Osteoblast (primary cell): ENCODE measurements around the gene KRIT1. TPM values are rescaled to one million over a fixed set of nuclear protein-coding genes. Genes with fewer than 3 reads are reported as not detected.

Experiments
- DNase-seq: peaks from one replicate; pipeline ENCODE4 v3.0.0; 2011; ENCODE audit warnings: low spot score, mixed read lengths; ENCODE audit not compliant: insufficient read length; ENCODE audit errors: missing footprints
- H2AFZ ChIP-seq: 2 replicates; pipeline ENCODE4 v1.6.0; 2011; ENCODE audit warnings: mild to moderate bottlenecking, low read length
- H3K27ac ChIP-seq: 2 replicates; pipeline ENCODE4 v1.5.1; 2011; ENCODE audit warnings: mild to moderate bottlenecking, low read depth, low read length, moderate library complexity
- H3K27me3 ChIP-seq: 2 replicates; pipeline ENCODE4 v1.6.0; 2012; ENCODE audit warnings: mild to moderate bottlenecking, control low read depth, inconsistent platforms, low read length, moderate library complexity; ENCODE audit not compliant: insufficient read depth
- H3K36me3 ChIP-seq: 2 replicates; pipeline ENCODE4 v1.5.1; 2011; ENCODE audit warnings: mild to moderate bottlenecking, low read length, control low read depth, moderate library complexity; ENCODE audit not compliant: insufficient read depth
- H3K4me1 ChIP-seq: 2 replicates; pipeline ENCODE4 v1.5.1; 2011; ENCODE audit warnings: mild to moderate bottlenecking, low read length, control low read depth, moderate library complexity; ENCODE audit not compliant: insufficient read depth
- H3K4me2 ChIP-seq: 2 replicates; pipeline ENCODE4 v1.6.0; 2011; ENCODE audit warnings: mild to moderate bottlenecking, low read length; ENCODE audit not compliant: insufficient read depth
- H3K4me3 ChIP-seq: fragments of 200-600 bp; sonication (generic); 3 replicates; pipeline ENCODE4 v1.5.1; 2012; ENCODE audit warnings: mild to moderate bottlenecking, low read length, inconsistent platforms; ENCODE audit not compliant: insufficient read depth
- H3K79me2 ChIP-seq: 2 replicates; pipeline ENCODE4 v1.6.0; 2012; ENCODE audit warnings: mild to moderate bottlenecking, low read length, control low read depth, inconsistent platforms; ENCODE audit not compliant: insufficient read depth
- H3K9me3 ChIP-seq: 2 replicates; pipeline ENCODE4 v1.5.1; 2011; ENCODE audit warnings: low read depth, low read length, control low read depth
- H4K20me1 ChIP-seq: 2 replicates; pipeline ENCODE4 v1.6.0; 2012; ENCODE audit warnings: mild to moderate bottlenecking, low read length, control low read depth; ENCODE audit not compliant: insufficient read depth
- total RNA-seq: library from RNA; depleted of rRNA; stranded (reverse); fragments of >200 nt; gene quantifications from 2 replicates; pipeline ENCODE4 v1.2.3, GENCODE V29; 2012
- TF ChIP-seq, protein P1 (sequence below): IDR thresholded peaks from 2 replicates; pipeline ENCODE4 v1.5.1; 2011; ENCODE audit warnings: mild to moderate bottlenecking, low read depth, low read length, moderate library complexity; ENCODE audit errors: extremely low read depth

KRIT1 gene
- total RNA-seq, 1 donor, result 47.8 TPM

DNA sequence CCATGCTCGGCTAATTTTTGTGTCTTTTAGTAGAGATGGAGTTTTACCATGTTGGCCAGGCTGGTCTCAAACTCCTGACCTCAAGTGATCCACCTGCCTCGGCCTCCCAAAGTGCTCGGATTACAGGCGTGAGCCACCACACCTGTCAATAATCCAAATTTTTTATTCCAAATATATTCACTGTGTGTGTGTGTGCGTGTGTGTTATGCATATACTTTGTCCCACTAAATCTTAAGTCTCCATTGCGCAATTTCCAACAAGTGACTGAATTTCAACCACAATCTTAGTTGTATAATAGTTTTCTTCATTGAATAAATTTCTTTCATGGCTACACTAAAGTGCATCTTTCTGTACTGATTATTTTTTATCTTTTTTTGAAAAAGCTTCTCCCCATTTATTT lies 2.7 kb downstream of the KRIT1 start:
- TF ChIP-seq, protein P1, sequence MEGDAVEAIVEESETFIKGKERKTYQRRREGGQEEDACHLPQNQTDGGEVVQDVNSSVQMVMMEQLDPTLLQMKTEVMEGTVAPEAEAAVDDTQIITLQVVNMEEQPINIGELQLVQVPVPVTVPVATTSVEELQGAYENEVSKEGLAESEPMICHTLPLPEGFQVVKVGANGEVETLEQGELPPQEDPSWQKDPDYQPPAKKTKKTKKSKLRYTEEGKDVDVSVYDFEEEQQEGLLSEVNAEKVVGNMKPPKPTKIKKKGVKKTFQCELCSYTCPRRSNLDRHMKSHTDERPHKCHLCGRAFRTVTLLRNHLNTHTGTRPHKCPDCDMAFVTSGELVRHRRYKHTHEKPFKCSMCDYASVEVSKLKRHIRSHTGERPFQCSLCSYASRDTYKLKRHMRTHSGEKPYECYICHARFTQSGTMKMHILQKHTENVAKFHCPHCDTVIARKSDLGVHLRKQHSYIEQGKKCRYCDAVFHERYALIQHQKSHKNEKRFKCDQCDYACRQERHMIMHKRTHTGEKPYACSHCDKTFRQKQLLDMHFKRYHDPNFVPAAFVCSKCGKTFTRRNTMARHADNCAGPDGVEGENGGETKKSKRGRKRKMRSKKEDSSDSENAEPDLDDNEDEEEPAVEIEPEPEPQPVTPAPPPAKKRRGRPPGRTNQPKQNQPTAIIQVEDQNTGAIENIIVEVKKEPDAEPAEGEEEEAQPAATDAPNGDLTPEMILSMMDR, result no peak
- peaks cover 14% of the 10 kb centered on the region for H4K20me1 ChIP-seq
- DNase-seq, result no peak

DNA sequence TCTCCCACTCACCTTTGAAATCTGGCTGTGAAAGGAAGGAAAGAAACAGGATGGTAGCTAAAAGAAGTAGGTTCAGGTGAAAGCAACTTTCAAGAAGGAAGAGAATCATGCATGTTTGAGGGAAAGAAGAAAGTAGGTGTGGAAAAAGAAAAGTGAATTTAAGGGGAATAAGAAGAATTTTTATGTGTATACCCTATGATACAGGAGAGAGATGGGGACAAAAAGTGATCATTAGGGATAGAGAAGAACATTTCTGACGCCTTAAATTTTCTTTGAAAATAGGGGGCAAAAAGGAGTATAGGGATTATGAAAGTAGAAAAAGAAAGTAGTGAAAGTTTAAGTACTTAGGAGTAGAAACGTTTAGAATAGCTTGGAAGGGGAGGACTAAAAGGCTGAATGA lies 15.2 kb downstream of the KRIT1 start:
- TF ChIP-seq, protein P1, result no peak

More for the DNA sequence above, 2.7 kb downstream of the KRIT1 start:
- H3K27ac ChIP-seq, result no peak overlapping the region
- no peaks in the 10 kb centered on the region for H3K27me3 ChIP-seq
- H3K4me3 ChIP-seq, result no peak overlapping the region
- H3K4me2 ChIP-seq, result no peak overlapping the region
- peaks cover 16% of the 10 kb centered on the region for H3K4me1 ChIP-seq
- no peaks in the 10 kb centered on the region for H3K9me3 ChIP-seq
- H3K36me3 ChIP-seq, result peaks cover 30% of the 10 kb centered on the region
- H2AFZ ChIP-seq, result no peak overlapping the region
- H3K79me2 ChIP-seq, result peaks cover 54% of the 10 kb centered on the region

DNA sequence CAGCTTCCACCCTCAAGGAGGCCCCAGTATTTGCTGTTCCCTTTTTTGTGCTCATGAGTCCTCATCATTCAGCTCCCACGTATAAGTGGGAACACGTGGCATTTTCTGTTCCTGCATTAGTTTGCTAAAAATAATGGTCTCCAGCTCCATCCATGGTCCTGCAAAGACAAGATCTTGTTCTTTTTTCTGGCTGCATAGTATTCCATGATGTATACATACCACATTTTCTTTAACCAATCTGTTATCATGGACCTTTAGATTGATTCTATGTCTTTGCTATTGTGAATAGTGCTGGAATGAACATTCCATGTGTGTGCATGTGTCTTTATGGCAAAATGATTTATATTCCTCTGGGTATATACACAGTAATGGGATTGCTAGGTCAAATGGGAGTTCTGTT lies 17.0 kb downstream of the KRIT1 start:
- H3K79me2 ChIP-seq, result no peaks in the 10 kb centered on the region
- H3K4me2 ChIP-seq, result no peak overlapping the region
- no peak for DNase-seq
- no peaks in the 10 kb centered on the region for H3K27me3 ChIP-seq
- H2AFZ ChIP-seq, result no peak overlapping the region
- no peak overlapping the region for H3K4me3 ChIP-seq
- TF ChIP-seq, protein P1, result no peak
- H3K36me3 ChIP-seq, result peaks cover 52% of the 10 kb centered on the region
- no peaks in the 10 kb centered on the region for H4K20me1 ChIP-seq
- no peaks in the 10 kb centered on the region for H3K4me1 ChIP-seq
- H3K27ac ChIP-seq, result no peak overlapping the region
- no peaks in the 10 kb centered on the region for H3K9me3 ChIP-seq

More for the DNA sequence above, 15.2 kb downstream of the KRIT1 start:
- Histone ChIP-seq H4K20me1 (no peaks in the 10 kb centered on the region), H3K36me3 (peaks cover 55% of the 10 kb centered on the region), H3K79me2 (no peaks in the 10 kb centered on the region), H3K27me3 (no peaks in the 10 kb centered on the region), H3K9me3 (no peaks in the 10 kb centered on the region), H3K4me2 (no peak overlapping the region), H3K27ac (no peak overlapping the region), H3K4me3 (no peak overlapping the region), H2AFZ (no peak overlapping the region), H3K4me1 (no peaks in the 10 kb centered on the region)
- DNase-seq, result no peak

DNA sequence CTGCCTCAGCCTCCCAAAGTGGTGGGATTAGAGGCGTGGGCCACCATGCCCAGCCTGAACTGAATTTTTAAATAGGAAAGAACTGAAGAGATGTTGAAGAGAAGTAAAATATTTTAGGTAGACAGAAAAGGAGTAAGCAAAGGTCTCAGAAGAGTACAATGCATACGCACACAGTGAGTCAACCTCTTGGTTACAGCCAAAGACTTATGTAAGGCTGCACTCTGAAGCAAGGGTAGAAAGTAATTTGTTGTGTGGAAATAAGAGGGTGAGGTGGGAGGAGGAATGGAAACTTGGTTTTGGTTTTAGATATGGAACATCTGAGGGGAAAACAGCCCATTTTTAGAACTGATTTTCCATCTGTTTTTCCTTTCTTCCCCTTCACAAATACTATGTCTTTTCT lies 17.6 kb downstream of the KRIT1 start:
- no peak for DNase-seq

More for the DNA sequence above, 17.6 kb downstream of the KRIT1 start:
- H3K4me1 ChIP-seq, result no peaks in the 10 kb centered on the region
- H3K4me3 ChIP-seq, result no peak overlapping the region
- H3K36me3 ChIP-seq, result peaks cover 54% of the 10 kb centered on the region
- no peak overlapping the region for H3K4me2 ChIP-seq
- no peaks in the 10 kb centered on the region for H4K20me1 ChIP-seq
- no peak overlapping the region for H3K27ac ChIP-seq
- H3K9me3 ChIP-seq, result no peaks in the 10 kb centered on the region
- H3K27me3 ChIP-seq, result no peaks in the 10 kb centered on the region
- H2AFZ ChIP-seq, result no peak overlapping the region
- TF ChIP-seq, protein P1, result no peak
- no peaks in the 10 kb centered on the region for H3K79me2 ChIP-seq
